Measurements from ENCODE around the gene PREX1.

DNA sequence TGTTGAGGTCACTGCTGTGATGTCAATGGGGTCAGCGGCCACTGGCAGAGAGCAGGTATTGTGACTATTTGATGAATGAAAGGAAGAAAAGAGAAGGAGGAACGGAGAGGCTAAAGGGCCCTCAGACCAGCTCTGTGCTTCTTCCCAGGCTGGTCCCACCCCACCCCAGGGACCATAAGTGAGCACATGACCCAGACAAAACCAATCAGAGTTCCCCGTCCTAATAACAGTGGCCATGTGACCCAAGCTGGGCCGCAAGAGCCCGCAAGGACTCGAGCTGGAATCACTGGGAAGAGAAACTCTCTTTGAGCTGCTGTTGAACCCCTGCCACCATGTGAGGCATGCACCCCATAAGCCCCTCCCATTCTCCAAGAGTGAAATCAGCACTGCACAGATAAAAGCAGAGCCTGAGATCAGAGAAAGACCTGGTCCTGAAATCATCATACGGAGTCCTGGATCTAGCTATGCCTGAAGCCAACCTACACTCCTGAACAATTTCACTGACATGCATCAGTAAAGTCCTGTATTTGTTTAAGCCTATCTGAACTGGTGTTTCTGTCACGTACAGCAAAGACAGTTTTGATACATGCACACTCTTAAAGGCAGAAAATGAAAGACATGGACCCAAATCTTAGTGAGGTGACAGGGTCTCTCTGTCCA, 90.2 kb downstream of the PREX1 start:
- TF ChIP-seq, protein P1, sequence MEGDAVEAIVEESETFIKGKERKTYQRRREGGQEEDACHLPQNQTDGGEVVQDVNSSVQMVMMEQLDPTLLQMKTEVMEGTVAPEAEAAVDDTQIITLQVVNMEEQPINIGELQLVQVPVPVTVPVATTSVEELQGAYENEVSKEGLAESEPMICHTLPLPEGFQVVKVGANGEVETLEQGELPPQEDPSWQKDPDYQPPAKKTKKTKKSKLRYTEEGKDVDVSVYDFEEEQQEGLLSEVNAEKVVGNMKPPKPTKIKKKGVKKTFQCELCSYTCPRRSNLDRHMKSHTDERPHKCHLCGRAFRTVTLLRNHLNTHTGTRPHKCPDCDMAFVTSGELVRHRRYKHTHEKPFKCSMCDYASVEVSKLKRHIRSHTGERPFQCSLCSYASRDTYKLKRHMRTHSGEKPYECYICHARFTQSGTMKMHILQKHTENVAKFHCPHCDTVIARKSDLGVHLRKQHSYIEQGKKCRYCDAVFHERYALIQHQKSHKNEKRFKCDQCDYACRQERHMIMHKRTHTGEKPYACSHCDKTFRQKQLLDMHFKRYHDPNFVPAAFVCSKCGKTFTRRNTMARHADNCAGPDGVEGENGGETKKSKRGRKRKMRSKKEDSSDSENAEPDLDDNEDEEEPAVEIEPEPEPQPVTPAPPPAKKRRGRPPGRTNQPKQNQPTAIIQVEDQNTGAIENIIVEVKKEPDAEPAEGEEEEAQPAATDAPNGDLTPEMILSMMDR (IDR thresholded peaks at IDR 0.05; ENCODE audit: low read depth, low read length), result no peak
- no peak for TF ChIP-seq POLR2A (IDR thresholded peaks at IDR 0.05; ENCODE audit: extremely low read depth, insufficient read length)
- TF ChIP-seq, protein P2, sequence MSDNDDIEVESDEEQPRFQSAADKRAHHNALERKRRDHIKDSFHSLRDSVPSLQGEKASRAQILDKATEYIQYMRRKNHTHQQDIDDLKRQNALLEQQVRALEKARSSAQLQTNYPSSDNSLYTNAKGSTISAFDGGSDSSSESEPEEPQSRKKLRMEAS (IDR thresholded peaks at IDR 0.05; ENCODE audit: low read depth, low read length), result no peak
- no peak for TF ChIP-seq MYC (IDR thresholded peaks at IDR 0.05; ENCODE audit: low read depth, low read length)
